Subcutaneous adipose tissue (tissue), 4 donors: ENCODE measurements around the gene UIMC1. TPM values are rescaled to one million over a fixed set of nuclear protein-coding genes. Genes with fewer than 3 reads are reported as not detected.

Experiments used
- total RNA-seq, 4 donors: library from RNA; depleted of rRNA; stranded (reverse); fragments of >200 nt; gene quantifications; one replicate each; pipeline ENCODE4 v1.1.0, GENCODE V29; 2016
- TF ChIP-seq, protein P1 (sequence below): fragments of 450-650 bp; IDR thresholded peaks from one replicate; pipeline ENCODE4 v1.5.1; 2016; ENCODE audit warnings: low read depth, mild to moderate bottlenecking, control low read depth, antibody characterized with exemption, moderate library complexity

Gene UIMC1
- total RNA-seq, 4 donors from 2014 or later, result 22.5 to 44.8 (median 30.5) TPM

GRCh38 chr5:177008716-177009115 is 2.1 kb upstream of the UIMC1 start:
- TF ChIP-seq, protein P1, sequence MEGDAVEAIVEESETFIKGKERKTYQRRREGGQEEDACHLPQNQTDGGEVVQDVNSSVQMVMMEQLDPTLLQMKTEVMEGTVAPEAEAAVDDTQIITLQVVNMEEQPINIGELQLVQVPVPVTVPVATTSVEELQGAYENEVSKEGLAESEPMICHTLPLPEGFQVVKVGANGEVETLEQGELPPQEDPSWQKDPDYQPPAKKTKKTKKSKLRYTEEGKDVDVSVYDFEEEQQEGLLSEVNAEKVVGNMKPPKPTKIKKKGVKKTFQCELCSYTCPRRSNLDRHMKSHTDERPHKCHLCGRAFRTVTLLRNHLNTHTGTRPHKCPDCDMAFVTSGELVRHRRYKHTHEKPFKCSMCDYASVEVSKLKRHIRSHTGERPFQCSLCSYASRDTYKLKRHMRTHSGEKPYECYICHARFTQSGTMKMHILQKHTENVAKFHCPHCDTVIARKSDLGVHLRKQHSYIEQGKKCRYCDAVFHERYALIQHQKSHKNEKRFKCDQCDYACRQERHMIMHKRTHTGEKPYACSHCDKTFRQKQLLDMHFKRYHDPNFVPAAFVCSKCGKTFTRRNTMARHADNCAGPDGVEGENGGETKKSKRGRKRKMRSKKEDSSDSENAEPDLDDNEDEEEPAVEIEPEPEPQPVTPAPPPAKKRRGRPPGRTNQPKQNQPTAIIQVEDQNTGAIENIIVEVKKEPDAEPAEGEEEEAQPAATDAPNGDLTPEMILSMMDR, result no peak

DNA sequence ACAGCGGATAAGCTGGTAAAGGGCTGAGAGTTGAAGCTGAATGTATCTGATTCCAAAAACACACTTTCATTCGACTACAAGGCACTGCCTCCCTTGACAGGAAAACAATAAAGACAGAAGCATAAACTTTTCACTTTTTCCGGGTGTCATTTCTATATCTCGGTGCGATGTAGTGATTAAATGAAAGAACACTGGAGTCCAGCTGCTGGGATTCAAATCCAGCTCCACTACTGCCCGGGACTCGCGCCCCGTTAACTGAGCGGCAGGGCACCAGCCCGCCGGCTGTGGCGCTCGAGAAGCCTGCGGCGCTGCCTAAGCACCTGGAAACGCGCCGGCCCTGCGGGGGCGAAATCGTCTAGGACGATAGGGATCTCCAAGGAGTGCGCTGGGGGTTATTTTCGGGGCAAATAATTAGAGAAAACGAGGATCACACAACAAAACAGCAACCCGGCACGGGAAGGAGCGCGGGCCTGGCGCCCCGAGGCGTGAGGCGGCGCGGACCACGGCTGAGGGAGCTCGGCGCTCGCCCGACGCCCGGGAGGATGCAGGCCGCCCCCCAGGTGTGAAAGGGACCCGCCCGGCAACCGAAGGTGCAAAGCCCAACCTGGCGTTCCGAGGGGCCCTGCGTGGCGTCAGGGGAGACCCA is 837 bp downstream of the UIMC1 start:
- TF ChIP-seq, protein P1, result no peak

GRCh38 chr5:177004961-177005360 is 1.6 kb downstream of the UIMC1 start:
- TF ChIP-seq, protein P1, result no peak

- TF ChIP-seq, protein P1, result no peak
Observed at GRCh38 chr5:177003649-177004048, 2.9 kb downstream of the UIMC1 start.

DNA sequence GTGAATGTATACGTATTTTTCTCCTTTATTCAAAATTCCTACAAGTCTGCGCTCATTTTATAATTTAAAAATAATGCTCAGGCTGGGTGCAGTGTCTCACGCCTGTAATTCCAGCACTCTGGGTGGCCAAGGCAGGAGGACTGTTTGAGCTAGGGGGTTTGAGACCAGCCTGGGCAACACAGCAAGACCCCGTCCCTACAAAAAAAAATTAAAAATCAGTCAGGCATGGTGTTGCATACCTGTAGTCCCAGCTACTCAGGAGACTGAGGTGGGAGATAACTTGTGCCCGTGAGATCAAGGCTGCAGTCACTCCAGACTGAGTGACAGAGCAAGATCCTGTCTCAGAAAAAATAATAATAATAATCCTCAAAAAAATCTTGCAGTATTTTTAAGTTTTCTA is 7.8 kb downstream of the UIMC1 start:
- TF ChIP-seq, protein P1, result no peak

- TF ChIP-seq, protein P1, result no peak
Observed at GRCh38 chr5:176996780-176997179, 9.8 kb downstream of the UIMC1 start.

DNA sequence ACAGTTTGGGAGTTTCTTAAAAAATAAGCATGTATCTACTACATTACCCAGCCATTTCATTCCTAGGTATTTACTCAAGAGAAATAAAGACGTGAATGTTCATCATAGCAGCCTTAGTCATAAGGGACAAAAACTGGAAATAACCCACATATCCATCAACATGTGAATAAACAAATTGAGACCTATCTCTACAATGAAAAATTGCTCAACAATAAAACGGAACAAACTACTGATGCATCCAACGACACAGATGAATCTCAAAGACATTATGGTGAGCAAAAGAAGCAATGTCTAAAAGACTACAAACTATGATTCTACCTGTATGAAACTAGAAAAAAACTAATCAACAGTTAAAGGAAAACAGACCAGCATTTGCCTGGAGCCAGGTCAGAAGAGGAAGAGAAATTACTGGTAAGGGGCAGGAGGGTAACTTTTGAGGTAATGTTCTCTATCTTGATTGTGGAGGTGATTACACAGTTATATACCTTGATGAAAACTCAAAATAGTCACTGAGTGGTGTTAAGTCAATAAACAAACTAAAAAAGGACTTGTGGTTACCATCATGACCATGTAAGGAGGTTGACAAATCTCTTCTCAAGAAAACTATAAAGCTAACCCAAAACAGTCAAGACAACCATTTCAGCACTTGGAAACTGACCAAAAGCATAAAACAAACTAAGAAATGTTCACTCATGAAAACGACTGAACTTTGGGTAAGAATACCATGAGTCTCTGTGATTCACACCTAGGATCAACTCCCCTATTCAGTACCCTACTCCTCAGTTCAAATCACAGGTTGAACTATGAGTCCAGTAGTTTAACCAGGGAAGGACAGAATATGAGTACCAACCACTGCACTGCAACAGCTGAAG is 10.4 kb downstream of the UIMC1 start:
- TF ChIP-seq, protein P1, result no peak
